Measurements from ENCODE around the gene GJA3.

DNA sequence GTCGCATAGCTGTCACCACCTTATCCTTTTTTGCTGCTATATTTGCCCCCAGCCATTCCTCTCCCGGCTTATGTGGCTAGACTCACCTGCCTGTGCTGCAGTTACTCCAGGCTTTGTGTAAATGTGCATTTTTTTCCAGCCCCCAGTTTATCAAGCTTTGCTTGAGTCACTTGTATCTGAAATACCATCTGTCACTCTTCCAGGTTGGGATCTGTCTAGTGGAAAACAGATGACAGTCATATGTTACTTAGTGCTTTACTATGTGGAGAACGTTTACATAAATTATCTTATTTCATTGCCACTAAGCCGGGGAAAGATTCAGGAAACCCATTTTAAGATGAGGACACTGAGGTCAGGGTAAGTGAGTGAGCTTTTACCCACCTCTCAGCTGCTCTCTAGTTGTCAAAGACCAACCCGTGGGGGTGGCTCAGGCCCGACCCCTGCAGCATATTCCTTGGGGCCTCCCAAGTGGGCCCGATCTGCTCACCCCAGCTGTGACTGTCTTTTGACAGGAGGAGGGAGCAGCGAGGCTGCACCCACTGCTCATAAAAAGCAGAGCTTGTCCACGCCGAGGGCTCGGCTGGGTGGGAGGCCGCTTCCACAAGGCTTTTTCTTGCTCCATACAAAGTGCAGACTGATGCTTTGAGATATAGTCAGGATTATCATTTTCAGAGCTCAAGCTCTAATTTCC lies 24.7 kb upstream of the GJA3 start:
- TF ChIP-seq, protein P1, sequence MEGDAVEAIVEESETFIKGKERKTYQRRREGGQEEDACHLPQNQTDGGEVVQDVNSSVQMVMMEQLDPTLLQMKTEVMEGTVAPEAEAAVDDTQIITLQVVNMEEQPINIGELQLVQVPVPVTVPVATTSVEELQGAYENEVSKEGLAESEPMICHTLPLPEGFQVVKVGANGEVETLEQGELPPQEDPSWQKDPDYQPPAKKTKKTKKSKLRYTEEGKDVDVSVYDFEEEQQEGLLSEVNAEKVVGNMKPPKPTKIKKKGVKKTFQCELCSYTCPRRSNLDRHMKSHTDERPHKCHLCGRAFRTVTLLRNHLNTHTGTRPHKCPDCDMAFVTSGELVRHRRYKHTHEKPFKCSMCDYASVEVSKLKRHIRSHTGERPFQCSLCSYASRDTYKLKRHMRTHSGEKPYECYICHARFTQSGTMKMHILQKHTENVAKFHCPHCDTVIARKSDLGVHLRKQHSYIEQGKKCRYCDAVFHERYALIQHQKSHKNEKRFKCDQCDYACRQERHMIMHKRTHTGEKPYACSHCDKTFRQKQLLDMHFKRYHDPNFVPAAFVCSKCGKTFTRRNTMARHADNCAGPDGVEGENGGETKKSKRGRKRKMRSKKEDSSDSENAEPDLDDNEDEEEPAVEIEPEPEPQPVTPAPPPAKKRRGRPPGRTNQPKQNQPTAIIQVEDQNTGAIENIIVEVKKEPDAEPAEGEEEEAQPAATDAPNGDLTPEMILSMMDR (IDR thresholded peaks at IDR 0.05 in 4 of 5, conservative IDR thresholded peaks at IDR 0.05 in 1 of 5) = no peak
- TF ChIP-seq POLR2A (IDR thresholded peaks at IDR 0.05) = no peak
